Measurements from ENCODE around the gene PLCXD1.

- TF ChIP-seq CTCF (IDR thresholded peaks at IDR 0.05 in 8 of 11, conservative IDR thresholded peaks at IDR 0.05 in 3 of 11) = no peak
- TF ChIP-seq POLR2A (IDR thresholded peaks at IDR 0.05) = no peak
- TF ChIP-seq POLR2AphosphoS5 (IDR thresholded peaks at IDR 0.05) = no peak
Measured at GRCh38 chrX:335758-336155, 54.6 kb downstream of the PLCXD1 start.

All from spleen (tissue), 7 donors.